SU-DHL-6 (cell line): ENCODE results near the gene ORC3.

Source experiments
- H2AFZ ChIP-seq: fragments of 200-600 bp; sonication (generic); 2 replicates; pipeline ENCODE4 v1.6.1; 2014; ENCODE audit warnings: low read depth, mild to moderate bottlenecking, moderate library complexity, mixed read lengths, antibody characterized with exemption, low read length; ENCODE audit not compliant: severe bottlenecking
- H3F3A ChIP-seq: fragments of 200-600 bp; shearing (Covaris generic); 2 replicates; pipeline ENCODE4 v1.6.0; 2016; ENCODE audit warnings: antibody characterized with exemption, mild to moderate bottlenecking; ENCODE audit not compliant: insufficient read depth
- H3K27ac ChIP-seq: fragments of 200-600 bp; sonication (generic); 2 replicates; pipeline ENCODE4 v1.5.1; 2016; ENCODE audit warnings: low read depth, mild to moderate bottlenecking, low read length, moderate library complexity, mixed read lengths
- H3K27me3 ChIP-seq: fragments of 200-600 bp; sonication (generic), shearing (Covaris generic); 2 replicates; pipeline ENCODE4 v1.6.0; 2014; ENCODE audit warnings: mild to moderate bottlenecking, low read length
- H3K36me3 ChIP-seq: fragments of 200-600 bp; sonication (generic); 2 replicates; pipeline ENCODE4 v1.6.1; 2014; ENCODE audit warnings: mild to moderate bottlenecking, low read length, mixed read lengths
- H3K4me2 ChIP-seq: fragments of 300-600, 200-600 bp; shearing (Covaris generic), sonication (generic); 2 replicates; pipeline ENCODE4 v1.6.0; 2014; ENCODE audit warnings: low read length, low read depth, mild to moderate bottlenecking; ENCODE audit not compliant: poor library complexity, severe bottlenecking
- H3K4me3 ChIP-seq: fragments of 200-600 bp; sonication (generic); 2 replicates; pipeline ENCODE4 v1.5.1; 2014; ENCODE audit warnings: antibody characterized with exemption, low read length, mild to moderate bottlenecking, mixed read lengths; ENCODE audit not compliant: insufficient read depth, poor library complexity, severe bottlenecking
- H3K79me2 ChIP-seq: fragments of 200-600 bp; sonication (generic); 2 replicates; pipeline ENCODE4 v1.6.1; 2014; ENCODE audit warnings: mild to moderate bottlenecking, low read length, moderate library complexity; ENCODE audit not compliant: insufficient read depth
- H3K9ac ChIP-seq: fragments of 200-600 bp; sonication (generic); 2 replicates; pipeline ENCODE4 v1.7.0; 2014; ENCODE audit warnings: mild to moderate bottlenecking, low read length
- H3K9me2 ChIP-seq: fragments of 200-600 bp; sonication (generic); replicated peaks from 2 replicates; pipeline ENCODE4 v1.6.1; 2014; ENCODE audit warnings: low read length; ENCODE audit not compliant: insufficient read depth
- H3K9me3 ChIP-seq: fragments of 200-600 bp; sonication (generic); 2 replicates; pipeline ENCODE4 v1.6.1; 2014; ENCODE audit warnings: low read length, mixed read lengths; ENCODE audit not compliant: insufficient read depth
- H4K20me1 ChIP-seq: fragments of 200-600 bp; sonication (generic); 2 replicates; pipeline ENCODE4 v1.6.1; 2014; ENCODE audit warnings: low read depth, mild to moderate bottlenecking, antibody characterized with exemption, low read length, moderate library complexity, mixed read lengths
- CTCF ChIP-seq: fragments of 200-600 bp; sonication (generic); IDR thresholded peaks from one replicate; pipeline ENCODE4 v1.5.1; 2017; ENCODE audit warnings: antibody characterized with exemption, mild to moderate bottlenecking, low read length, moderate library complexity; ENCODE audit not compliant: insufficient read depth, poor library complexity, severe bottlenecking
- EZH2phosphoT487 ChIP-seq: fragments of 200-600 bp; sonication (generic), shearing (Covaris generic); conservative IDR thresholded peaks from 2 replicates; pipeline ENCODE4 v1.6.1; 2018; ENCODE audit warnings: mild to moderate bottlenecking, antibody characterized with exemption, low read length, moderate library complexity, mixed read lengths

The ORC3 gene

DNA sequence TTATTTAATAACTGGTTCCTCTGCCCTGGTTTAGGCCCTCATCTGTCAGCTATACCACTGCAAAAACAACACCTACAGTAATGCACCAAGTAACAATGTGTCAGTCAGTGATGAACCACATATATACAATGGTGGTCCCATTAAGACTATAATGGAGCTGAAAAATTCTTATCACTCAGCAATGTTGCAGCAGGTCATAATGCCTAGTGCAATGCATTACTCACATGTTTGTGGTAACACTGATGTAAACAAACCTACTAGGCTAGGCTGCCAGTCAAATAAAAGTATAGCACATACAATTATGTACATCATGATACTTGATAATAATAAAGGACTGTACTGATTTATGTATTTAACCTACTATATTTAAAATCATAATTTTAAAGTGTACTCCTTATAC, 31.5 kb upstream of the ORC3 start:
- Histone ChIP-seq H3K27ac (no peak overlapping the region), H3K9ac (no peak overlapping the region), H2AFZ (no peak overlapping the region)

GRCh38 chr6:87561017-87561416, 28.9 kb upstream of the ORC3 start:
- H3F3A ChIP-seq = no peaks in the 10 kb centered on the region
- H3K9ac ChIP-seq = no peak overlapping the region
- H3K4me2 ChIP-seq = no peak overlapping the region
- H3K36me3 ChIP-seq = peaks cover 10% of the 10 kb centered on the region; the same call in 1 of the 2 replicates
- H4K20me1 ChIP-seq = no peaks in the 10 kb centered on the region
- no peak overlapping the region for H2AFZ ChIP-seq
- H3K9me2 ChIP-seq = no peaks in the 10 kb centered on the region
- TF ChIP-seq EZH2phosphoT487 = no peak
- no peak for TF ChIP-seq CTCF
- no peaks in the 10 kb centered on the region for H3K27me3 ChIP-seq
- no peak overlapping the region for H3K4me3 ChIP-seq
- no peak overlapping the region for H3K27ac ChIP-seq
- no peaks in the 10 kb centered on the region for H3K79me2 ChIP-seq
- H3K9me3 ChIP-seq = no peaks in the 10 kb centered on the region

More for the DNA sequence above, 31.5 kb upstream of the ORC3 start:
- peaks cover 13% of the 10 kb centered on the region; the same call in 1 of the 2 replicates for H3K36me3 ChIP-seq
- no peaks in the 10 kb centered on the region for H3K79me2 ChIP-seq
- H3K9me2 ChIP-seq = no peaks in the 10 kb centered on the region
- no peaks in the 10 kb centered on the region for H4K20me1 ChIP-seq
- H3F3A ChIP-seq = no peaks in the 10 kb centered on the region
- TF ChIP-seq CTCF = no peak
- no peak for TF ChIP-seq EZH2phosphoT487
- H3K4me2 ChIP-seq = no peak overlapping the region
- H3K9me3 ChIP-seq = no peaks in the 10 kb centered on the region
- H3K4me3 ChIP-seq = no peak overlapping the region
- H3K27me3 ChIP-seq = no peaks in the 10 kb centered on the region

DNA sequence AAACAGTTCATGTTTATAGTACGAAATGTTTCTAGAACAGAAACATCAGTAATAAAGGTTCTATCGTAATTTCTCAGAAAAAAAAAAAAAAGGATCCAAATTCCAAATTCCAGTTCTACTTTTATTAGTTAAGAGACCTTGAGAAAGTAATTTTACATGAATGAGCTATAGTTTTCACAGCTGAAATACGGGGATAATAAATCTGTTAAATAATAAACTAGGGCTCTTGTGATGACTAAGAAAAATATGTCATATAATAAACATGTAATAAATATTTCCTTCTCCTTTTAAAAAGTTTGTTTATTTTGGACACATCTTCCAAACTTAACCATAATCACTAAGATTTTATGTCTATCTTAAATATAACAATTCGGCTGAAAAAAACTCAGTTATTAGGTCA, 17.9 kb upstream of the ORC3 start:
- Histone ChIP-seq H3K4me3 (no peak overlapping the region), H3K9ac (no peak overlapping the region), H3K9me3 (no peaks in the 10 kb centered on the region), H3K27ac (no peak overlapping the region), H3K36me3 (0 out of 2 replicates have a peak, but pooled peaks cover 4% of the 10 kb centered on the region), H3F3A (no peaks in the 10 kb centered on the region), H4K20me1 (no peaks in the 10 kb centered on the region; the same call in 1 of the 2 replicates), H3K27me3 (no peaks in the 10 kb centered on the region), H3K9me2 (no peaks in the 10 kb centered on the region), H3K79me2 (peaks cover 61% of the 10 kb centered on the region), H2AFZ (no peak overlapping the region), H3K4me2 (no peak overlapping the region)
- TF ChIP-seq CTCF = no peak
- TF ChIP-seq EZH2phosphoT487 = no peak
